COR-L47 (cell line): ENCODE data around the gene CRNN.

Experiments used
- DNase-seq: peaks from one replicate; lab custom pipeline; 2025; lab: John Stamatoyannopoulos, UW

CRNN gene

DNA sequence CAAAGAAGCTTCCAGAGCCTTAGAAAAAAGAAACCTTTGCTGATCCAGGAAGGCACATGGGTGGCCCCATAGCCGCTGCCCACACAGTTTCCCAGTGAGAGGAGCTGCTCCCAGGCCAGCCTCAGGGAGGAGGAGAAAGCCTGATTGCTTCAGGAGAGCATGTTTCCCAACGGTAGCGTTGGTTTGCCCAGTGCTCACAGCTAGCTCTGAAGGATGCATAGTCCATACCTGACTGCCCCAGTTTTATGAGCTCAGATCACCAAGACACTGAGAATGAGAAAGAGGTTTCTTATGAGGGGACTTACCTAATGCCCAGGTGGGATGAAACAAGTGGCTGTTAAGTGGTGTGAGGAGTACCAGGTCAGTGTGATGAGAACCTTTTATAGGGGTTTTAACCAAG is at the start of gene CRNN:
Gene CRNN, minus strand, starts transcription at position 355 of the 400 bp plus-strand sequence. CDS start 2,030 bp downstream, outside the sequence.
- DNase-seq, result no peak

DNA sequence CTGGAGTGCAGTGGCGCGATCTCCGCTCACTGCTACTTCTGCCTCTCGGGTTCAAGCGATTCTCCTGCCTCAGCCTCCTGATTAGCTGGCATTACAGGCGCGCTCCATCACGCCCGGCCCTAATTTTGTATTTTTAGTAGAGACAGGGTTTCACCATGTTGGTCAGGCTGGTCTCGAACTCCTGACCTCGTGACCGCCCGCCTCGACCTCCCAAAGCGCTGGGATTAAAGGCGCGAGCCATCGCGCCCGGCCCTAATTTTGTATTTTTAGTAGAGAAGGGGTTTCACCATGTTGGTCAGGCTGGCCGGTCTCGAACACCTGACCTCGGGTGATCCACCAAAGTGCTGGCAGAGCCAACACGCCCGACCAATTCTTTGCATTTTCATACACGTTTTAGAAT is 48.6 kb upstream of the CRNN start:
- no peak for DNase-seq

DNA sequence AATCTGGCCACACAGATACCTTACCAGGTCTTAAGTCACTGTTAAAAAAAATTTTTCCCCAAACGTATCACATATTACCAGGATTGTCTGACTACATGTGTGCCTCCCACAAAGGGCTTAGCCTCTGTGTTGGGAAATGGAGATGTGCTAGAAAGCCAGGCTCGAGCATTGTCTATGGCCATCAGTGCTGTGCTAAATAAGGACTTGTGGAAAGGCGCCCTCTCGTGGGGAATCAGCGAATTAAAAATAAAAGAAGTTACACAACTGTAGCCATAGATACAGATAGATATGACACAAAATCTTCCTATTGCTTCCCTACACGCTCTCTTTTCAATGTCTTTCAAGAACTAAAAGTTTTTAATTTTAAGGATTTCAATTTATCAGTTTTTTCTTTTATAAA is 47.5 kb upstream of the CRNN start:
- peak; percentile 46 for DNase-seq

DNA sequence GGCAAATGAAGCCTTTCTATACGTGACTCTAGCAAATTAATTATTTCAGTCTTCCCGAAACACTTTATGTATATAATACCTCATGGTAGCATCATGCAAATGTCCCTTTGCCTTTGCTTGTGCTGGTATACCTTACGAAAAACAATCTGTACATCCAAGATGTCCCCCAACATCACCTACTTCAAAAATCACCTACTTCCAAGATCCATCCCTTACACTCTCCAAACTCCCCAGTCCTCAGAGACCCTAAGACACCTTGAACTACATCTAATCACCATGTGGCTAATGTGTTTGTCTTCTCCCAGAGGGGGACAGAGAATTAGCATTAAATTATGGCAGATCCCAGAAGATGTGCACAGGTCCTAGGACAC is 46.5 kb upstream of the CRNN start:
- DNase-seq, result no peak

DNA sequence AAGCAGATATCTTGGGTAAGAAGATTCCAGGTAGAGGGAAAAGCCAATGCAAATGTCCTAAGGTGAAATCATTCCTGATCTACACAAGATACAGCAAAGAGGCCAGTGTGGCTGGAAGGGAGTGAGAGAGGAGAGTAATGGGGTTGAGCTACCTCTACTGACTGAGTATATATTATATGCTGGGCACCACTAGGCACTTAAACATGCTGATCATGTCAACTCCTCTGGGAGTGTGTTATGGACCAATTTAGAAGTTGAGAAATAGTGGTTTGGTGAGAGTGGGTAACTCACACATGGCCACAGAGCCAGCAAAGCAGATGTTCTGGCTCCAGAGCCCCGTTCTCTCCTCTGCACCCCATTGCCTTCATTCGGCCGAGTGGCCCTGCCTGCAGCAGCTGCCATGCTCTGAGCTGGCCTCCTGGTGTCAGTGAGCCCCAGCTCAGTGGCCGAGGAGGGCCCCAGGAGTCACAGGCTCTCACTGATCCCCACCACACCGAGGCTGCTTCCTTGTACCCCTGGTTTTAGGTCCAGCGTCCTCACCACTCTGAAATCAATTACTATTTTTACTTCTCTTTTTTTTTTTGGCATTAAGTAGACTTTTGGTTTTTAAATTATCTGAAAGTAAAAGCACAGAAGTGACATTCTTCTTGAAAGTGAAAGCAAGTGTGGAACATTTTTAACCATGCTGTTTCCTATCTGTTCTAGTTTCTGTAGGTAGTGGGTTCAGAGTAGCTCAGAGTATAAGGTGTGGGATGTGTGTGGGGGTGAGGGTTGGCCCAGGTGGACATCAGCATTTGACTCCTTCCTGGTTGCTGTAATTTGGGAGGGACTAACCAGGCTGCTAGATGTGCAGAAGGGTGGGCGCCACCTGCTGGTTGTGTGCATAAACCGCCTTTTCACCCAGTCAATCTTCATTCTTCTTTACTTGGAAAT is 45.8 kb upstream of the CRNN start:
- DNase-seq, result peak; percentile 18

DNA sequence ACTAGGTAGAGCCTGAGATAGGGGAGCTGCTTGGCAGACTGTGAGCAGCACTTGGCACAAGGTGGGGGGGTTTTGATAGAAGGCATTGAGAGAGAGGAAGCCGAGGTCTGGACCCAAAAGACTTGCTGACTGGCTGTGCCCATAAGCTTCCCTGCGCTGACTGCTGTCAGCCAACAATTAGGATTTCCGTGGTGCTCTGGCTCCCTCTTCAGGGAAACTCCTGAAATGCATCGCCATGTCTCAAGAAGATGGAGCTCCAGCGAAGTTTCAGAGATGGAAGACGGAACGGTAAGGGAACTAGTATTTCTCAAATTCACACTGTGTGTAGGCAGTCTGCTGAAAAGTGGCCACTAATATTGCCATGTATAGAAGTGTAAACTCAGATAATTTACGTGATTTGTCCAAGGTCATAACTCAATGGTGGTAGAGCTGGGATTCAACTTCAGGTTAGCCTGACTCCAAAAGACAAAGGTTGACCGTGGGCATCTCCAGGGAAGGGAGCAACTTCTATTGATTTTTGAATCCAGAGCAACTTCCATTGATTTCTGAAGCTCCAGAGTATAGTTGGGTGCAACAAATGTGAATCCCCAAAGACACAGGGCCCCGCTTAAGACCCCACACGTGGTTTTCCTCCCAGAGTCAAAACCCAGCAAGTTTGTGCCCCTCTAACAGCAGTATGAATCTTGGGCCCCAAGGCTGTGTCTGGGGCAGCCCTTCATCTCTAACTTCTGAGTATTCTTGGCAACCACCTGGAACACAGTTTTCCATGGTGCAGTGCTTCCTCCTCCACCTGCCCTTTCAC is 44.5 kb upstream of the CRNN start:
- DNase-seq, result peak; percentile 36

DNA sequence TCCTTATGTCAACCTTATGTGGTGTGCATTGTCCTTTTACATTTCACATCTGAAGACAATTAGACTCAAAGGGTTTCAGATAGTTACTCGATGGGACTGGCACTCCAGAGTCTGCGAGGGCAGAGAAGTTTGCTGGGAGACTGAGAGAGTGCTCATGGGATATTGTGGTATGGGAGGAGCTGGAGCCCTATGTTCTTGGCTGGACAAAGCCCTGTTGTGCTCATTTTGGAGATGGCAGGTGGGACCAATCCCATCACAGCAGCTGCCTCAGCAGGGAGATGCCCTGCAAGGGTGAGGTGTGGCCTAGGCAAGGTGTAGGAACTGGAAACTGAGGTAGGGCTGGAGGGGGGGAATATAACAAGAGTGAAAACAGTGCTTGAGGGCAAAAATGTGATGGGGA is 43.5 kb upstream of the CRNN start:
- DNase-seq, result no peak

DNA sequence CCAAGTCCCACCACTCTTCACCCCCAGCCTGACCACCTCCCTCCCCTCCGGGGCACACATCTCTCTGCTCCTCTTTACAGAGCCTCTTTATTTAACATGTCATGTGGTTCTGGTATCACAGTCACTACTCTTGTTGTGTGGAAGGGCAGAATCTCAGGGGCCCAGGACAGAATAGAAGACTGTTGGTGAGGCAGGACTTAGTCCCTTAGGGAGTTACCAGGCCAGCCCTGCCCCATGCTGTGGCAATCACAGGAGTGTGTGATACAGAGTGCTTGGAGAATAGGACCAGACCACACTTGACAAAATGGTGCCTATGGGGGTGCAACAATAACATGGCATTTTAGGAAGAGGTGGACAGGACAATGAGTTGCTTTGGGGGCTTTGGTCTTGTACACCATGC is 43.0 kb upstream of the CRNN start:
- no peak for DNase-seq

DNA sequence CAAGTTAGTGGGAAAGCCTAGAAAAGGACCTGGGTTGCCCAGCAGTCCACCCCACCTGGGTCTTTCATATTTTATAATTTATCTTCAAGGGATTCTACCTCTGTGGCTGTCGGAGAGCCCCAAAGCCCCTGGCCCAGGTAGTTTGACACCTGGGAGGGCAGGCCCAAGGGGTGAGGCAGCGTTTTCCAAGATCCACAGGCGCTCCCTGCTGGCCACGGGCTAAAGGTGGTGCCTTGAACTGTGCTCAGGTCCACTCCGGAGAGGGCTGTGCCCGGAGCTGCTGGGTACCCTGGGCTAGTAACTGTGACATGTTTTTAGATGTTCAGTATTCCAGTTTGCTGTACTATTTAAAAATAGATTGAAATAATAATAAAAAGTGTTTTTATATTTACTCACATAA is 37.2 kb upstream of the CRNN start:
- no peak for DNase-seq

DNA sequence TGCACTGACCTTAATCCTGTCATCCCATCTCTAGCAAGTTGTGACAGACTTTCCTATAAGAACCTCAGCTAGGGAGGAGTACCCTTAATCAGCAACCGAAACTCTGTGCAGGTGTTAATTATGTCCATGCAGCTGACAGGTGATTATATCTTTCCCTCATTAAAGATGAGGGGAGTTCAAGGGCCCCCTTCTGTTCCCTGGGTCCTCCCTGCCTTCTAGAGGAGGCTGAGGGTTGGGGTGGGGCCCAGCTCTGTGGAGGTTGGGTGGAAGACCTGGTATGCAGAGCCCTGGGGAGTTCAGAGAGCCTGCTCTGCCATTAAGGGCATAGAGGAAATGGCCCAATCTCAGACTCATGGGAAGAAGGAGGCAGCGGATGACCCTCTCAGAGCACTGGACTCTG is 35.6 kb upstream of the CRNN start:
- no peak for DNase-seq

DNA sequence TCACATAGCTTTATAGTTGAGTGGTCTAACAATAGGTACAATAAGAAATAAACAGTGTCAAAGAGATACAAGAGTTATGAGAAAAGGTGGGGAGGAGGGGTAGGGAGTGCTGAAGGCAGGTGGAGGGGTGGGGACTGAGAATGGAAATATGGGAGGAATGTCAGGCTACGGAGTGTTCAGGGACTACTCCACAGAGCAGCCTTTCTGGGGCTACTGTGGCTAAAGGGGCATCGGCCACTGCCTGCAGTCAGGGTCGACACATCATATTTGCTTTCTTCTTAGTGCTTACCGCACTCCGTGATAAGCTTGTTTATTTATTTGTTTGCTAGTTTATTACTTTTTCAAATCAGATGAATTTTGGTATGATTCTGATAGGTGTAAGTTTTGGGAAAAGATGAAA is 34.4 kb upstream of the CRNN start:
- no peak for DNase-seq

DNA sequence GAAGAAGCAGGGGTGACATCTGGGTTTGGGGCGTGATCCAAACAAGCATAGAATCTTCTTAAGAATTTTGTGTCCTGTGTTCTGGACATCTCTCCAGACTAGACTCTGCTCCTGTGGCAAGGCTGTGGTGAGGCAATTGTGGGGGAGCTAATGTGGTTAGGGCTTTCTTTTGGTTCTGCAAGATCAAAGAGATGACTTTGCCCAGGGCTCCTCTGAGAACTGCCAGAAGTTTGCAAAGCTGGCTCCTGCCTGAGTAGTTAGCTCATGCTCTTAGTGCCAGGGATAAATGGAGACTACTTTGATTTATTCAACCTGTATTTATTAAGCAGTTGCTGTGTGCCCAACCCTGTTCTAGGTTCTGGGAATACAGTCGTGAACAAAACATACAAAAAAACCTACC is 34.0 kb upstream of the CRNN start:
- no peak for DNase-seq

DNA sequence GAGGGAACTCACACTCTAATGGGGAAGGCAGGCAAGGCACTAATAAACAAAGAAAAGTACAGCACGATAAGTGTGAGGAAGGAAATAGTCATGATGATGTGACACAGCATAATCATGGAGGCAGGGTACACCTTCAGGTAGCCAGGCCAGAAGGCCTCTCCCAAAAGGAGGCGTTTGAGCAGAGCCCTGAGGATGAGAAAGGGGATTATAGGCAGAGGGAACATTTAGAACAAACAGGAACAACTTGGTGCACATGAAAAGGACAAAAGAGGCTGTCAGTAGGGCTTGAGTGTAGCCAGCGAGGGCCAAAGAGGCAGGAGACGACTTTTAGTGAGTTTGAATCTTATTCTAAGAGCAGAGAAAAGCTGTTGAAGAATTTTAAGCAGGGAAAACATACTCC is 33.4 kb upstream of the CRNN start:
- no peak for DNase-seq

DNA sequence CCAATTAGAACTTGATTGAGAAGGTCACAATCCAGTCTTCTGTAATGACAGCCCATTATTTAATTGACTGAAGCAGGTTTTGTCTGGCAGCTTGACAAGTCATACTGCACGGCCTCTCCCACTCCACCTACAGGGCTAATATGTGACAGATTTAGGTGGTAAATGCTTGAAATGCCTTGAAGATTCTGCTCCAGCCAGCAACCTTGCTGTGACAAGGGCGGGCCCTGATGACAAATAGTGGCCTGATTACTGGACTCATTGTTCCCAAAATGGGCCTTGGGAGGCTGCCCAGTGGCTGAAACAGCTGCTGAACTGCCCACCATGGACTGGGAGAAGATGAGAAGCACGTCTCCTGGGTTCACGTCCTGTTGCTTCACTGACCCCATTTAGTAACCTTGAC is 30.0 kb upstream of the CRNN start:
- DNase-seq, result no peak

DNA sequence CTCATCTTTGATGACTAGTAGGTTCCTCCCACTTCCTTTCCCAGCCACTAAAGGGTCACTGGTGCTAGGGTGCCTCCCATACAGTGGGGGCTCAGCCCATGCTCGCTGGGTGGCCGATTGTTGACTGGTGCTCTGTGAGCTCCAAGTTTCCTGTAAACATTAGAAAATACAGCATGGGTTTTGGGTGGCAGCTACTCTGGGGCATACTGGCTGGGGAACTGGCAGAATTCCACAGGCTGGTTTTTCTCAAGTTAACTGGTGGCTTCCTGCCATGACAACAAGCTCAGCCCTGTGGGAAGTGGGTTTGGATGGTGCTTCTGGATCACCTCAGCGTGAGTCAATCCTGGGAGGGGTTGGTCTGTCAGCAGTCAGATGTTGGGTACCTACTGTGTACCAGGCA is 28.7 kb upstream of the CRNN start:
- no peak for DNase-seq

DNA sequence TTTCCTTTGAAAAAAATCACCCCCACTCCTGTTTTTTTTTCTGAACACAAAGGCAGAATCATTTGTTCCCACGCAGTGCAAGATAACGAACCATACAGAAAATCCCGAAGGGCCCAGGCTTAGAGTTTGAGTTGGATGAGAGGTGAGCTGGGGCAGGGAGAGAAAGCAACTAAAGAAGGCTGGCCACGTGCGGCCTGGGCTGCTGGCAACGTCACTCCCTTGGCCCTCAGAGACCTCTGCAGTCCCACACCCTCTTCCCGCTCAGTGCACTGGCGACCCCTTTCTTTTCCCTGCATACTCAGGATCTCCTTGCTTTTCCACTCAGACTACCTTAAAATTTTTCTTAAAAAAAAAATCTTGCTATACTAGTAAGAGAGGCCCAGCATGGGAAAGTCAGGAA is 28.2 kb upstream of the CRNN start:
- no peak for DNase-seq

DNA sequence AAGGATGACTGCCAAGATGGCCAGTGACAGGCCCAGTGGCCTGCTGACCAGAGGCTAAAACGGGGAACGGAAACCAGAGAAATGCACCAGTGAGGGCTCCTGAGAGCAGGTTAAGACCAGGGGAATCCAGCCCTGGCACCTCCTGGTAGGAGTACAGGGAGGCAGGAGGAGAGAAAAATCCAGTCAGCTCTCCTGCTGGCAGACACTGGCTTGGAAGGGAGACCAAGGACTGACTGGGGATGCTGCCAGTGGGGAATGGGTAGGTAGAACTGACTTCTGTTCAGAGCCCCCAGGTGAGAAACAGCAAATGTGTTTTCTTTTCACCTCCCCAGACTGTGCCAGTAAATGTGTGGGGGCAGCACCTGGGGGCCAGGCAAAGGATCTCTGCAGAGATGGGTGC is 27.7 kb upstream of the CRNN start:
- no peak for DNase-seq

DNA sequence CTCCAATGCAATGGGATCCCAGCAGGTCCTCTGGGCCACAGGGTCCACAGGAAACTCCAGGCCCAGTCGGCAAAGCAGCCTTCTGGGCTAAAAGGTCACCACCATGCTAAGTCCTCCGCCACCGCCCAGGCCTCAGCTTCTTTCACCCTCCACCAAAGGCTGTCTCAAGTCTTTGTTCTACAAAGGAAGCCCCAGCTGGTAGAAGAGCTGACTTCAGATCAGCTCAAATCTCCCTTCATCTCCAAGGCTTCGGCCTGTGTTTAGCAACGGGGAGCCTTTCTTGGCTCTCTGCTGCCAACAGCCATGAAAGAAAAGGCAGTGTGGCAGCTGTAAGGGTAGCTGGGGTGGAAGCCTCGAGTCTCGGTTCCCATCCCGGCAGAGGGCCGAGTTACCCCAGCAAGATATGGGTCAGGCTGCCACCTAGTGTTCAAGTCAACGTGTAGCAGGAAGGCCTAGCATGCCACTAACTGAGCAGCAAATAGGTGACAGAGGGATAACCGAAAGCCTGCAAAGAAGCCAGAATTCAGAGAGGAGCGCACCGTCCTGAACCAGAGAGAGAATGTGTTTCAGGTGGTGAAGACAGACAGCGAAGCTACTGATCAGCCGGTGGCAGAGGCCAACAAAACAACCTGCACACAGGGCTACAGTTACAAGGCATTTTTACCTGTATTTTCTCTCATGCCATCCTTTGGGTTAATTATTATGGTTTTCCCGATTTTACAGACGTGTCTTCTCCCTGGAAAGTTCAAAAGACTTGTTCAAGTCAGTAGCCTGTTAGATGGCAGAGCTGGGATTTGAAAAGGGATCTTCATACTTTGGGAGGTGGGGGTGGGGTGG is 26.8 kb upstream of the CRNN start:
- peak; percentile 33 for DNase-seq

DNA sequence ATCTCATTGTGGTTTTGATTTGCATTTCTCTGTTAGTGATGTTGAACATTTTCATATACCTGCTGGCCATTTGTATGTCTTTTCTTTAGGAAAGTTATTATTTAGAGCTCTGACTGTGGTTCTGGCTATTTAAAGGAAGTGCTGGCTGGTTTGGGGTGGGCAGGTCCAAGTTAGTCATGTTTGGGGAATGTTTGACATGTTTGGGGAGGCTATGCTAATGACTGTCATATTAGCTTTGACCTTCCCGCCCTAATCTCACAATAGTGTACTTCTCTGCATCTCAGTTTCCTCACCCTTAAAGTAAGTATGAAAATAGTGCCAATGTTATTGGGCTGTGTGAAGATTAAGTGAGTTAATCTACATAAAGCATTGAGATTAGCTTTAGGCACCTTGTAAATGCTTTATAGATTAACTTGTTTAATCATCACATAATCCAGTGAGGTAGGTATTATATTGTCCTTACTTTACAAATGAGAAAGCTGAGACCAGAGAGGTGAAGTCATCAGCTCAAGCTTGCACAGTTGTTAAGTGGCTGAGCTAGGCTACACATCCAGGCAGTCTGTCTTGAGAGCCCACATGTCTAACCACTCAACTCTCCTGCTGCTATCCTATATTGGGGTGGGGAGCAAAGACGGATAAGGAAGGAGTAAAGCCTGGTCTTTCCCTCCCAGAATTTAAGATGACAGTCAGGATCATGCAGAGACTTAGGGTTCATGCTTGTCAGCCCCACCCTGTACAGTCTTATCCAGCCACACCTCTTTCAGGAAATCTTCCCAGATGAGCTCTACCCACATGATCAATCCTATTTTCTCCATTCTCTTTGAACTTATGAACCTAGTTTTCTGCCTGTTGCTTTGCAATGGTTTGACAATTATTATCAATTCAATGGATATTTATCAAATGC is 22.8 kb upstream of the CRNN start:
- no peak for DNase-seq

DNA sequence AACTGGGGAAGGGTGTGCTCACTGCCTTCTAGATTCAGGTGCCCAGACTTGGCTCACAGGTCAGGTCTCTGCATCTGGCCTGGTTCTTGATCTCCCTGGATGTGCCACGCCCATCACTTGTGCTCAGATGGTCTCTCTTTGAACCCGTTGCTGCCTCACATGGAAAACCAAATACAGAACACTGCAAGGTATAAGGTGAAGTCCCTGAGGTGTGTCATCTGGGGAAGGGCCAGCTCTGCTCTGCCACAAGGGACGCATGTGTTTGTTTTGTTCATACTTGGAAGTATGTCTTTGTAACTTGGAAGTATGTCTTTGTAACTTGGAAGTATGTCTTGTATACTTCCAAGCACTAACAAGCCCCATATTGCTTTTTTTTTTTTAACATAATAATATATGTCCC is 13.4 kb upstream of the CRNN start:
- DNase-seq, result no peak

DNA sequence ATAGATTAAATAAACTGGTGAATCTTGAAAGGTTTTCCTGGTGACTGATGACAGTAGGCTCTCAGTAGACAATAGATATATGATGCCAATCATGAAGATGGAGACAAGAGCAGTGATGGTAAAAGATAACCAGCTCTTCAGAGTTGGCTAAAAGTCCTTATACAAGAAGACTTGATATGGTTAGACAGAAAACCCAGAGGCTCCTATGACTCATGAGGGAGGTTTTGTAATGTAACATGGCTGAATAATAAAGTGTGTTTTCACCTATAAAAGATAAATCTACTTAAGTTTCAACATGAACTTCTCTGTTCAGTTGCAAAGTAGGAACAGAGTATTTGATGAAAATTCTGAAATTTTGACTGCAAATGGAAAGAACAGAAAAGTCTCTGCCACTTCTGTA is 12.7 kb upstream of the CRNN start:
- DNase-seq, result no peak
